NB4 (cell line): Measurements from ENCODE around the gene FAM169A.

Experiments
- CTCF ChIP-seq: IDR thresholded peaks from one replicate; pipeline ENCODE4 v1.5.1; 2012; ENCODE audit warnings: low read depth, low read length
- MAX ChIP-seq: IDR thresholded peaks from 2 replicates; pipeline ENCODE4 v1.6.1; 2011; ENCODE audit warnings: low read depth, low read length

- TF ChIP-seq CTCF (no peak), MAX (no peak)
These were observed 4.3 kb upstream of the FAM169A start for GRCh38 chr5:74870299-74871067.
